Measurements from ENCODE around the gene MMP13. TPM values are rescaled to one million over a fixed set of nuclear protein-coding genes. Genes with fewer than 3 reads are reported as not detected.

Gene MMP13
- total and polyA plus RNA-seq, 2 of the 4 experiments (the other 2 are of a cell fraction) = not detected

DNA sequence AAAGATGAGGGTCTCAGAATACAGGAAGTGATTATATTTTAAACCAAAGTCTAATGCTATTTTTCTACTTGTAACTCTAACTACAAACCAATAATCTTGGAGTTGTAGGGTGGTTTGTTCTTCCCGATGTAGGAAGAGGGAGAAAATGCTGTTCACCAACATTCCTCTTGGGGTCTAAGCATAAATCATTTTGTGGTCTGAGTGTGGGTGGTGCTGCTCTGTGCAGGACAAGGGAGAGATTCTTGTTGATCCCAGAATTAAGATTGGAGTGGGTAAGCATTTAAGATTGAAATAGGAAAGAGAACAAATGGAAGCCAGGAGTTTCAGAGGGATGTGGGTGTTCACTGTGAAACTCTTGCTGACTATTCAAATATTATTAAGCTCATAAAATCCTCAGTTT, 38.6 kb upstream of the MMP13 start:
- peaks cover 6% of the 10 kb centered on the region for H3K9me1 ChIP-seq (ENCODE audit: insufficient read depth, low read length)
- 0 out of 4 replicates have a peak overlapping the region, but pooled peaks of 1 of the 2 experiments have one; percentile 32 for H4K8ac ChIP-seq (ENCODE audit: low read depth in 2 of 2, low read length in 2 of 2)
- ChIA-PET CTCF (no interaction called here), POLR2A (ENCODE audit: unreplicated experiment) (no interaction called here)
- intact Hi-C loops (cut with micrococcal nuclease) (no loop called here), in situ Hi-C loops (cut with MboI; ENCODE audit: low sequenced_read_pairs) (no loop called here), dilution Hi-C loops (cut with HindIII; ENCODE audit: low sequenced_read_pairs, unreplicated experiment) (no loop called here)
- H3K56ac ChIP-seq (ENCODE audit: extremely low read depth, insufficient read depth, low read length) = no peak overlapping the region
- H3K4me3 ChIP-seq (ENCODE audit: insufficient read depth, low read depth, low read length) = no peak overlapping the region
- no TSS peak for BruUV-seq (replicated peaks)
- TF ChIP-seq POLR2A (IDR thresholded peaks at IDR 0.05; ENCODE audit: low read depth, low read length) (no peak), SMC3 (IDR thresholded peaks at IDR 0.05; ENCODE audit: low read depth, low read length) (no peak), RCOR1 (IDR thresholded peaks at IDR 0.05; ENCODE audit: insufficient replicate concordance, low read length) (no peak), BHLHE40 (IDR thresholded peaks at IDR 0.05; ENCODE audit: low read depth, low read length) (no peak), MXI1 (IDR thresholded peaks at IDR 0.05; ENCODE audit: borderline replicate concordance, low read depth, low read length) (no peak), CHD1 (IDR thresholded peaks at IDR 0.05; ENCODE audit: low read depth, low read length) (no peak), MAFK (IDR thresholded peaks at IDR 0.05; ENCODE audit: low read depth, low read length) (no peak)
- H3K23ac ChIP-seq (ENCODE audit: low read depth, low read length) = no peak overlapping the region; the same call in 1 of the 2 replicates
- DNase-seq (peak; percentile 18), ATAC-seq (ENCODE audit: low read depth) (no peak)
- no CpG with 5 or more reads among the region's 1 CpG for WGBS, 2 experiments (ENCODE audit: extremely low coverage in 2 of 2, insufficient read length in 1 of 2)
- no peak overlapping the region for H2BK5ac ChIP-seq (ENCODE audit: low read depth, low read length, poor library complexity, severe bottlenecking)
- H2AFZ ChIP-seq (replicated peaks; ENCODE audit: low read length, poor library complexity) = no peak overlapping the region
- peak overlapping the region; percentile 65; the same call in 1 of the 2 replicates for H3K14ac ChIP-seq (replicated peaks; ENCODE audit: low read depth, low read length)
- no peaks in the 10 kb centered on the region for H4K20me1 ChIP-seq (ENCODE audit: insufficient read depth, low read length)
- no peaks in the 10 kb centered on the region for H3K27me3 ChIP-seq (ENCODE audit: control insufficient read depth, insufficient read depth, low read length)
- H3K79me1 ChIP-seq (ENCODE audit: low read depth in 1 of 2, low read length in 2 of 2) = 0 out of 4 replicates have a peak, but pooled peaks cover 0 to 4% of the 10 kb centered on the region in 2 experiments
- no peak overlapping the region for H3K18ac ChIP-seq (ENCODE audit: low read depth, low read length)
- no peak overlapping the region for H4K91ac ChIP-seq (ENCODE audit: insufficient read depth, low read depth, low read length)
- H4K5ac ChIP-seq (ENCODE audit: low read depth, low read length) = no peak overlapping the region; the same call in 1 of the 2 replicates
- H2AK5ac ChIP-seq (ENCODE audit: low read depth, low read length) = no peak overlapping the region
- H2BK120ac ChIP-seq (ENCODE audit: low read depth, low read length) = no peak overlapping the region
- H2AK9ac ChIP-seq (replicated peaks; ENCODE audit: low read depth, low read length, poor library complexity) = no peak overlapping the region
- H2BK20ac ChIP-seq (ENCODE audit: low read depth, low read length) = peak overlapping the region; percentile 39; the same call in 1 of the 2 replicates
- H3K4ac ChIP-seq (ENCODE audit: low read depth, low read length) = peak overlapping the region; percentile 58; the same call in 1 of the 2 replicates
- peak overlapping the region; percentile 59; the same call in 2 of the 3 replicates for H2BK15ac ChIP-seq (ENCODE audit: low read depth, low read length)
- no peak overlapping the region for H3K4me2 ChIP-seq (ENCODE audit: low read depth, low read length)
- no peak overlapping the region for H3K27ac ChIP-seq (ENCODE audit: insufficient read depth, low read length)
- H3K36me3 ChIP-seq (ENCODE audit: control insufficient read depth, insufficient read depth, low read length) = no peaks in the 10 kb centered on the region
- peaks cover 6% of the 10 kb centered on the region for H3K4me1 ChIP-seq (ENCODE audit: control insufficient read depth, insufficient read depth, low read length)
- no peaks in the 10 kb centered on the region for H3K9me3 ChIP-seq (ENCODE audit: control insufficient read depth, insufficient read depth, low read length)
- H3K9ac ChIP-seq (ENCODE audit: low read depth, low read length) = no peak overlapping the region
